Raji (cell line): Measurements from ENCODE around the gene IFIT1.

Experiments
- POLR2A ChIP-seq: IDR thresholded peaks from 2 replicates; pipeline ENCODE4 v1.6.1; 2011; ENCODE audit warnings: low read depth, low read length, control low read depth; ENCODE audit not compliant: insufficient read depth

Gene IFIT1

DNA sequence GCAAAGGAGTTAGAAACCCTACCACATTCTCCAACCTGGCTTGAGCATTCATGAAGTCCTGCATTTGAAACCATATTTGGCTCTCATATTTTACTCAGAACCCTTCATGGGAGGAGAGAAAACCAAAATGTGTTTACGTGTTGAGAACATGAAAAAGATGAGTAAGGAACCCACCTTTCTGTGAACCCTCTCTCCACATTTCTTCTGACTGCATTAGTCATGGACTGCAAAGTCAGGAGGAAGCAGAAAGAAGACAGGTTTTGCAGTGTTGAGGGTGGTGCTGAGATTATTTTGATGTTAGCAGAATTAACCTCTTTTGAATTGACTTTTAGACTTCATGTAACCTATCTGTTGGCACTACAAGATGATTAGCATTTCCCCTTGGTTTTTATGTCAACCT lies 9.7 kb upstream of the IFIT1 start:
- TF ChIP-seq POLR2A, result no peak

DNA sequence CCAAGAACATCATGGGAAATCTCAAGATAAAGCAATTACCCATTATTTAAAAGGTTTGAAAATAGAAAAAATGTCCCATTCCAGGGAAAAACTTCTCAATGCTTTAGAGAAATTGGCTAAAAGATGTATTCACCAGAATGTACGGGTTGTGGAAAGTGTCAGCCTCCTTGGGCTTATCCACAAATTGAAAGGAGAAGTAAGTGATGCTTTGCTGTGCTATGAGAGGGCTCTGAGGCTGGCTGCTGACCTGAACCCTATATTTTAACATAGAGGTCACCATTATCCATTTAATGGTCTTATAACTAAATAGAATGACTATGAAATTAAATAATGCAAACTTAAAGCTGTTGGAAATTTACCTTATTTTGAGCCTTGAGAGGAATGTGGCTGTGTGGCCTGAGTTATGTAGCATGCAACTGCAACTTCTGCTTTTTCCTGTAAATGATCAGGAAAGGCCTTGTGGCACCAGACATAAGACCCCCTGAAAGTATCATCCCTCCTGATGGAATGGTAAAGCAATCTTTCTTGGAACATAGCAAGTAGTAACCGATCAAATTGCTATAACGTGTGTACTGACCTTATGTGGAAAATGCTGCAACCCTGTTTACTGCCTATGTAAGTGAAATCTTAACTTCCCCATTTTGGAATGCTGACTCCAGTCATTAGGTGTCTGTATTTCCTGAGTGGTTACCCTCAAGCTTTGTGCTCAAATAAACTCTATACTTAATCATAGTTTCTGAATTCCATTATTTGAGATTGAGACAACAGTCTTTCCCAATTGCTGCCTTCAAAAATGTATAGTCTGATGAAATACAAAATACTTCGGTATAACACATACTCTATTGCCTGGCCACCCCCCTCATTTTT lies 7.7 kb upstream of the IFIT1 start:
- TF ChIP-seq POLR2A, result no peak

DNA sequence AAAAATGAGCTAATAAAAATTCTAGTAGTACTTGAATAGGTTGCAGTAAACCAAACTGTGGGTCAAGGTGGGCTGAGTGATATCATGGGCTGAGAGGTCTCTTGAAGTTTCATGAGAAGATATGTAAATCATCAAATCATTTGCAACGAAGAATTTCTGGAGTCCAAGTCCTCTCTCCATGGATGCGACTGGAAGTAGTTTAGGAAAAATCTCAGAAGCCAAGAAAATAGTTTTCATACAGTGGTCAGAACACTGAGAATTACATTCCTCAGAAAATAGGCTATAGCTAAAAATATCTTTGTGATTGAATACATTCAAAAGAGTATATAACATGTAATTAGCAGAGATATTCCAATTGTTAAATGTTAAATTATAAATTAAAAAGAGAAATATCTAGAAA lies 3.6 kb upstream of the IFIT1 start:
- no peak for TF ChIP-seq POLR2A

DNA sequence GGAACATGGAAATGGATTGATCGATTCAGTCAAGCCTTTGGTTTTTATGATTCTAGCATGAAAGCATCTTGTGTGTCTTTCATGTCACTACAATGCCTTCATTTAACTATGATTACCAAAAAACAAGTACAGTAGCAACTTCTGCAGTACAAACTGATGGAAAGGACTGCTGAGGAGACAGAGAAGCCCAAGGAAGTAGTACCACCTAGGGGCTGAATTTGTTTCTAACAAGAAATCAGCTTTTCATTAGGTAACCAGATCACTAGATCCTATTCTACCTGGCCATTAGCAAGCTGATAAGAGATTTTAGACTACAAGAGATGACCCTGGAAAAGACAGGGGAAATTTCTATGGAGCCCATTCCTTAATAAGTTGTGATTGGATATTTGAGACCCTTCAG lies 3.2 kb upstream of the IFIT1 start:
- TF ChIP-seq POLR2A, result no peak

DNA sequence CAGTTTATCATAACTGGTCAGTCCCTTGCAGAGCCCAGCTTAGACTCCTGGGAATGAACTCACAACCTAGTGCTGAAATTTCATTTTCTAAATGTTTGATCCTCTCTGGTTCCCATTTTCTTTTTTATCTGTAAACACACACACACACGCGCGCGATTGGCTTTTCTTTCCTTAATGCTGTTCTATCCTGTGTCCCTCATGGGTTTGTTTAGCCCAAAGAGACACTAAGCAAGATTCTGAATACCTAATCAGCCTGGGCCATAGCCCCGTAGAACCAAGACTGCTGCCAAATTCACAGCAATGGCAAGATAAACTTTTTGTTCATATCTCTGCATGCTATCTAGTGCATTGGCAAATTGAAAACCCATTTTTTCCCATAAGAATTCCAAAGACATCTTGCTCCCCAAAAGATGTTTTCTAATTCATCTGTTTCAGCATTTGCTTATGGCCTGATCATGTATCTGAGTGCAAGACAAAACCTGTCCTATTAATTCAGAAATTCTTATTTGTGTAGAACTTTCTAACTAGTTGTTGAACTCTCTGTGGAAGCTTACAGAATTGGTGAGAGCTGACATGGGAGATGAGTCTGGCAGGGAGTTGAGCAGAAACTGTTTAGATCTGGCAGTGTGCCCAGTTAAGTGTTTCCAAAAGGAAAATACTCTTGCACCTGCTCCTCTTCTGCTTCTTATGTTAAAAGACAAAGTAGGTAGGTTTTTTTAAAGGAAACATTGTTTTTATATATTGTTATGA lies 1.8 kb upstream of the IFIT1 start:
- no peak for TF ChIP-seq POLR2A

DNA sequence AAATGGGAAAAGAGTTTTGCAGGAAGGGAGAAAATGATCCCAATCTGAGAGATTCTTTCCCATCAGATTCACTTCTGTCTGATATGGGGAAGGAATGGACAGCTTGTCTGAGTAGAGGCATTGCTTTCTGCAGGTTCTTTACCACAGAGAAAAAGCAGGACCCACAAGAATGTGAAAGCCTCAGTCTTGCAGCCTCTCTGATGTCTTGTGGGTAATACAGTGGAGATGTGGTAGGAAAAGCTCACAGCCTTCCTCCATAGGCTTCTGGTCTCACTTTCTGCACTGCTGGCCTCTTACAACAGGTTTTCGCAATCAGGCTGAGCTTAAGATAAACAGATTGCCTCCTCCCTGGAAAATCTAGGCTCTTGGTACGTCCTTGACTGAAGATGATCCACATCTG lies 551 bp downstream of the IFIT1 start:
- TF ChIP-seq POLR2A, result no peak

DNA sequence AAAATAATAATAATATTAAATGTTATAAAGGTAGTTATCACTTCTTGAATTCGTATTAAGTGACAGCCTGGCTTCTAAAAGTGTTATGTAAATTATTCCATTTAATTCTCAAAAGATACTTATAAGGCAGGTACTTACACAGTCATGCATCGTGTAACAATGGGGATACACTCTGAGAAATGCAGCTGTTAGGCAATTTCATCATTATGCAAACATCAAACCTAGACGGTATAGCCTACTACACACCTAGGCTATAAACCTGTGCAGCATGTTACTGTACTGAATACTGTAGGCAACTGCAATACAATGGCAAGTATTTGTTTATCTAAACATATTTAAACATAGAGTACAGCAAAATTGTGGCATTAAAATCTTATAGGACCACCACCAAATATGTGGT lies 1.5 kb downstream of the IFIT1 start:
- TF ChIP-seq POLR2A, result no peak

DNA sequence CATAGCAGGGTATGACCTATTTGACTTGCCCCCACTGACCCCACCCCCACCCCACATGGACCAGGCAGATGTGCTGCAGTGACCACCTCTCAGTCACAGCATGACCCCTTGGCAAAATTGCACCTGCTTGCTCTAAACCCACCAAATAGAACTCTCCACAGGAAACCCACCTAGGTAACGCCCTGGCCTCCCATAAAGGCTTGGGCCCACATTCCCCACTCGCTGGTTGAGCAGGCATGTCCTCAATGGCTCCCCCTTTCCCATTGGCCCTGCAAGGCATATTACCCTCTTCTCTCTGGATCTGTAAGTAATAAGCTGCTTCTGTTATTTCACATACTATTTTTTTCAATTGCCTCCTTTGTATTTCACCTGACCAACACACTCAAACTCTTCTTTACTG lies 2.7 kb downstream of the IFIT1 start:
- no peak for TF ChIP-seq POLR2A

DNA sequence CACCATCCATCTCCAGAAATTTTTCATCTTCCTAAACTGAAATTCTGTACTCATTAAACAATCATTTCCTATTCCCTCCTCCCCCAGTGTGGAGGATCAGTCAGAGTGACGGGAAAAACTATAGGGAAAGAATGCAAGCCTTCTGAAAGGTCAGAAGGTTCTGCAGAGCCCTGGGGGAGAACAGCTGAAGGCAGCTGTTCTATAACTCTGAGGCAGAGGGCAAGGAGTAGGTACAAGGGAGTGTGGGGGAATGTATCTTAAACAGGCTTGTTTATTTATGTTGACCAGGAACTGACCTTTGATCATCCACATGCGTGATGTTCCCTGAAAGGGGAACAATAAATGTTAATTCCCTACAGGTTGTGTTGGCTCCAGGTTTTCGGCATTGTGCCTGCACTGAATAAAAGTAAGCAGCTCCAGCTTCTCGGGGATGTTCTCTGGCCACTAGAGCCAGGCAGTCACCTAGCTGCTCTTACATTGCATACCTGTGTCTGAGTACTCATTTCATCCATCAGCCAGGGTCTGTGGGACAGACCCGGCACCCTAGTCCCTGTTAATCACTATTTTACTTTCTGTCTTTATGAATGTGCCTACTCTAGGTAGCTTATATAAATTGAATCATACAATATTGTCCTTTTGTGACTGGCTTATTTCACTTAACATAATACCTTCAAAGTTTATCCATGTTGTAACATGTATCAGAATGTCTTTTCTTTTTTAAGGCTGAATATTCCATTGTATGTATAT lies 5.8 kb downstream of the IFIT1 start:
- TF ChIP-seq POLR2A, result no peak

DNA sequence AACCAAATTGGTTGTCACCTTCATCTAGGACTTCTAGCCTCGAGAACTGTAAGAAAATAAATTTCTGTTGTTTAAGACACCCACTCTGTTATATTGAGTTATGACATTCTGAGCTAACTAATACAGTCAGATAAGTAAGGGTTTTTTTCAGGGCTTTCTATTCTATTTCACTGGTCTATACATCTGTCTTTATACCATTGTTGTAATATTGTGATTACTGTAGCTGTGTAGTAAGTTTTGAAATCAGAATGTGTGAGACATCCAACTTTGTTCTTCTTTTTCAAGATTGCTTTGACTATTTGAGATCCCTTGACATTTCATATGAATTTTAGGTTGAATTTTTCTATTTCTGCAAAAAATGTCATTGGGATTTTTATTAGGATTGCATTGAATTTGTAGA lies 7.5 kb downstream of the IFIT1 start:
- no peak for TF ChIP-seq POLR2A

DNA sequence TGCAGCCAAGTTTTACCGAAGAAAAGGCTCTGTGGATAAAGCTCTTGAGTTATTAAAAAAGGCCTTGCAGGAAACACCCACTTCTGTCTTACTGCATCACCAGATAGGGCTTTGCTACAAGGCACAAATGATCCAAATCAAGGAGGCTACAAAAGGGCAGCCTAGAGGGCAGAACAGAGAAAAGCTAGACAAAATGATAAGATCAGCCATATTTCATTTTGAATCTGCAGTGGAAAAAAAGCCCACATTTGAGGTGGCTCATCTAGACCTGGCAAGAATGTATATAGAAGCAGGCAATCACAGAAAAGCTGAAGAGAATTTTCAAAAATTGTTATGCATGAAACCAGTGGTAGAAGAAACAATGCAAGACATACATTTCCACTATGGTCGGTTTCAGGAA lies 10.6 kb downstream of the IFIT1 start:
- TF ChIP-seq POLR2A, result no peak

DNA sequence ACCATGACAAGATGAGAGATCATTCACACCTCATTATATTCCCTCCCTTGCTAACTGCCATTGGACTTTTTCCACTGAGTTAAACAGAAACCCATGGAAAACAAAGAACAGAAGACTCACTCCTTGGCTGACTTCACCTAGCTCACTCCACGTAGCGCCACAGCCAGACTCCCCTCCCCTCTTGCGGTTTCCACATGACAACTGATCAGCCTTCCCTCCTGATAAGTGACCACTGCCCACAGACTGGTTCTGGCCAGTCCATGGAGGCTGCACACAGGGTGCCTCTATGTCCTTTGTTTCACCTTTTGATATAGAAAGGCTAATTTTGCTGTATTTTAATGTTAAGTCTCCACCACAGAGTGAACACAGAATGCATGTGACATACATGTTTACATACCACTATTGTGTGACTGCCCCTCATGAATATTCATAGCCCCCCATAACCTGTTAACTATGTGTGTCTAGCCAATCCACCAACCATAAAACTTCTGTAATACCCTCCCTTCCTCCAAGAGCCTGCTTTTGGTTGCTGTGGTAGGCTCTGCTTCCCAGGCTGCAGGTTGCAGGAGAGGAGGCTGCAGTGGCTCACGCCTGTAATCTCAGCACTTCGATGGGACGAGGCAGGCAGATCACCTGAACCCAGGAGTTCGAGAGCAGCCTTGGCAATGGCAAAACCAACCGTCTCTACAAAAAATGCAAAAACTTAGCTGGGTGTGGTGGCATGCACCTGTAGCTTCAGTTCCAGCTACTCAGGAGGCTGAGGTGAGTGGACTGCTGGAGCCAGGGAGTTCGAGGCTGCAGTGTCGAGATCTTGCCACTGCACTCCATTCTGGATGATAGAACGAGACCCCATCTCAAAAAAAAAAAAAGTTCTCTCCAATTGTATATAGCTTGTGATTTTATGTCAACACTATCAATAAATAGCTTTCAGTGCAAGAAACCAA lies 12.0 kb downstream of the IFIT1 start:
- no peak for TF ChIP-seq POLR2A

DNA sequence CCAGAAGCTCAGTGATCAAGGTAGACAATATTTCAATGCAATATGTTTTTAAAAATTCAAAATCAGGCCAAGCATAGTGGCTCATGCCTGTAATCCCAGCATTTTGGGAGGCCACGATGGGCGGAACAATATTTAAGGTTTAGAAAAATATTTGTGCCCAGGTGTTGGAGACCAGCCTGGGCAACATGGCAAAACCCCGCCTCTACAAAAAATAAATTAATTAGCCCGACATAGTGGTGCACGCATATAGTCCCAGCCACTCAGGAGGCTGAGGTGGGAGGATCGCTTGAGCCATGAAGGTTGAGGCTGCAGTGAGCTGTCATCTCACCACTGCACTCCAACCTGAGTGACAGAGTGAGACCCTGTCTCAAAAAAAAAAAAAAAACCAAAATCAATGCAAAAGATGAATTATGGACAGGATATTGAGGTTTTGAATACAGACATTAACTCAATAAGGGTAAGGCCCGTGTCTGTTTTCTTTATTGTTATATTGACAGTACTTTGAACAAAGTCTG lies 21.0 kb downstream of the IFIT1 start:
- TF ChIP-seq POLR2A, result no peak

DNA sequence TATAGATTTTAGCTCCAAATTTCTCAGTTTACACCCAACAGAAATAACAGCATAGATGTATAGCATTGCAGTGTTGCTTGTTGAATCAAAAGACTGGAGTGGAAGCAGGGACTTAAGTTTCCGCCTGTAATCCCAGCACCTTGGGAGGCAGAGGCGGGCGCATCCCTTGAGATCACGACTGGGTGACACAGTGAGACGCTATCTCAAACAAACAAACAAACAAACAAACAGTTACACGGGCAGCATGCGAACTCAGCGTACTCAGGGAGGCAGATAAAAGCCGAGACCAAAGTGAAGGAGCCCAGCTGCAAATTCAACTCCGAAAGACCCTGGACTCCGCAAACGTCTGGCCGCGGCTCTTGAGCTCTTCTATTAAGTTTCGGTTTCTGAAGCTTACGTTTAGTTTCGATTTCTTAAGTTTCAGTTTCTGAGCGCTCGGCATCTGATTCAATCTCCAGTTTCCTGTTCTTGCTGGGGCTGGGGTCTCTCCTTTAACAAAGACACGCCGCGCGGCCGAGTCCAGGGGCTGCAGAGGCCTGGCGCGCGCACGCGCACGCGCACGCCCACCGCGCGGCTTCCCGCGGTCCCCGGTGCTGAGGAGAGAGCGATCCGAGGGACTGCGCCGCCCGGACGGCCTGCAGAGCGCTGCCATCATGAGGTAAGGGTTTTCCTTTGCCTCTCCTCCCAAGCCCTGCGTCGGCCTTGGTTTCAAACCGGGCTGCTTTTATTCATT lies 21.9 kb downstream of the IFIT1 start, which contains the start of gene IFIT5:
Gene IFIT5, plus strand, starts transcription at position 423 of the 733 bp plus-strand sequence. Its CDS starts 231 bp downstream, at position 654.
- peak; percentile 30; the same call in 1 of the 2 replicates for TF ChIP-seq POLR2A
